Spleen (tissue), 11 donors: ENCODE results near the gene SEC22C. TPM values are rescaled to one million over a fixed set of nuclear protein-coding genes. Genes with fewer than 3 reads are reported as not detected.
"Not testable (repeated sequence)": the region's sequence is repeated elsewhere in the genome, so short reads cannot be mapped to it uniquely, and the experiment has no call there.

Experiments
- DNase-seq: peaks from one replicate; pipeline ENCODE4 v3.0.0-alpha.2; 2020
- H3K27ac ChIP-seq, 8 donors: fragments of 200-600 bp; sonication (generic) in 7 of 8; 1 replicate in 4 of 8; 2 replicates in 4 of 8; pipeline versions ENCODE4 v1.5.0 to v1.8.0; 2016 to 2021; ENCODE audit warnings: inconsistent platforms in 4 of 8, mild to moderate bottlenecking in 4 of 8, moderate library complexity in 1 of 8
- H3K27me3 ChIP-seq, 7 donors: fragments of 200-600 bp; sonication (generic) in 6 of 7; replicated peaks in 1 of 7; 1 replicate in 4 of 7; 2 replicates in 3 of 7; pipeline versions ENCODE4 v1.5.0 to v1.8.0; 2016 to 2021; ENCODE audit warnings: inconsistent platforms in 3 of 7, mild to moderate bottlenecking in 1 of 7
- H3K36me3 ChIP-seq, 6 donors: fragments of 200-600 bp; sonication (generic) in 5 of 6; 1 replicate in 4 of 6; 2 replicates in 2 of 6; pipeline versions ENCODE4 v1.5.0 to v1.8.0; 2016 to 2021; ENCODE audit warnings: inconsistent platforms in 2 of 6
- H3K4me1 ChIP-seq, 6 donors: fragments of 200-600 bp; sonication (generic) in 5 of 6; 1 replicate in 3 of 6; 2 replicates in 3 of 6; pipeline versions ENCODE4 v1.5.0 to v1.8.0; 2016 to 2021; ENCODE audit warnings: inconsistent platforms in 3 of 6
- H3K4me3 ChIP-seq, 8 donors: fragments of 200-600 bp; sonication (generic) in 7 of 8; 1 replicate in 4 of 8; 2 replicates in 4 of 8; pipeline versions ENCODE4 v1.5.0 to v1.8.0; 2016 to 2021; ENCODE audit warnings: inconsistent platforms in 4 of 8, mild to moderate bottlenecking in 4 of 8, moderate library complexity in 2 of 8
- H3K9me3 ChIP-seq, 8 donors: fragments of 200-600 bp; sonication (generic) in 7 of 8; 1 replicate in 4 of 8; 2 replicates in 4 of 8; pipeline versions ENCODE4 v1.5.0 to v1.8.0; 2016 to 2021; ENCODE audit warnings: inconsistent platforms in 4 of 8
- POLR2A ChIP-seq, 3 donors: fragments of 450-650 bp; IDR thresholded peaks; one replicate each; pipeline ENCODE4 v1.5.1; 2017; ENCODE audit warnings: antibody characterized with exemption in 3 of 3, mild to moderate bottlenecking in 1 of 3
- POLR2AphosphoS5 ChIP-seq, 3 donors: sonication (generic); formaldehyde crosslinking; IDR thresholded peaks; one replicate each; pipeline ENCODE4 v1.5.1; 2017; ENCODE audit warnings: antibody characterized with exemption in 3 of 3
- WGBS, 5 donors: extraction: QIAGEN DNeasy Blood & Tissue Kit in 3 of 5; methylation state at CpG; one replicate each; pipeline versions ENCODE4 v1.1.5 to v1.1.7; 2013 to 2018; 5-methylcytosine and 5-hydroxymethylcytosine counted together
- intact Hi-C: fragments of 100-400 bp; cut with DNase I; formaldehyde crosslinking; loops from one replicate; pipeline ENCODE4 v1.15.0; 2023; ENCODE audit warnings: low total_unique reads
- polyA plus RNA-seq, 3 donors: library from polyadenylated mRNA; stranded (reverse); fragments of 200-250 nt; gene quantifications; one replicate each; pipeline ENCODE4 v1.2.1, GENCODE V29; 2013
- total RNA-seq, 7 donors: library from RNA; depleted of rRNA in 3 of 7; stranded (reverse); fragments of >200 nt in 3 of 7; fragmentation: NEBNext Ultra II Directional in 4 of 7; extraction: Animal tissue kit (Norgen Biotek cat#: 25700) in 4 of 7; gene quantifications; one replicate each; pipeline versions ENCODE4 v1.1.0 to v1.2.1, GENCODE V29; 2016 to 2021
- TF ChIP-seq, protein P1 (sequence below), 11 experiments: fragments of 200-600 bp in 7 of 11; fragments of 450-650 bp in 4 of 11; sonication (generic) in 4 of 11; IDR thresholded peaks in 8 of 11; conservative IDR thresholded peaks in 3 of 11; 1 replicate in 7 of 11; 2 replicates in 4 of 11; pipeline versions ENCODE4 v1.4.0 to v1.8.0; 2016 to 2021; ENCODE audit warnings: antibody characterized with exemption in 11 of 11, inconsistent platforms in 4 of 11, mild to moderate bottlenecking in 1 of 11
- donor health status: healthy with polysubstance abuse.
- donor health status: DM: no; HTN: no; CAD: no; lungs with moderate emphysema.
- donor health status: DM: no; HTN: no; CAD: no.
- donor health status: Bipolar disorder and iron deficiency.
- donor health status: healthy.
- donor health status: DM: no; HTN: no; CAD: no.
- donor health status: DM: yes; HTN: yes; CAD: no.

SEC22C gene
- total and polyA plus RNA-seq, 10 donors = 13.5 to 58.2 (median 37.8) TPM

DNA sequence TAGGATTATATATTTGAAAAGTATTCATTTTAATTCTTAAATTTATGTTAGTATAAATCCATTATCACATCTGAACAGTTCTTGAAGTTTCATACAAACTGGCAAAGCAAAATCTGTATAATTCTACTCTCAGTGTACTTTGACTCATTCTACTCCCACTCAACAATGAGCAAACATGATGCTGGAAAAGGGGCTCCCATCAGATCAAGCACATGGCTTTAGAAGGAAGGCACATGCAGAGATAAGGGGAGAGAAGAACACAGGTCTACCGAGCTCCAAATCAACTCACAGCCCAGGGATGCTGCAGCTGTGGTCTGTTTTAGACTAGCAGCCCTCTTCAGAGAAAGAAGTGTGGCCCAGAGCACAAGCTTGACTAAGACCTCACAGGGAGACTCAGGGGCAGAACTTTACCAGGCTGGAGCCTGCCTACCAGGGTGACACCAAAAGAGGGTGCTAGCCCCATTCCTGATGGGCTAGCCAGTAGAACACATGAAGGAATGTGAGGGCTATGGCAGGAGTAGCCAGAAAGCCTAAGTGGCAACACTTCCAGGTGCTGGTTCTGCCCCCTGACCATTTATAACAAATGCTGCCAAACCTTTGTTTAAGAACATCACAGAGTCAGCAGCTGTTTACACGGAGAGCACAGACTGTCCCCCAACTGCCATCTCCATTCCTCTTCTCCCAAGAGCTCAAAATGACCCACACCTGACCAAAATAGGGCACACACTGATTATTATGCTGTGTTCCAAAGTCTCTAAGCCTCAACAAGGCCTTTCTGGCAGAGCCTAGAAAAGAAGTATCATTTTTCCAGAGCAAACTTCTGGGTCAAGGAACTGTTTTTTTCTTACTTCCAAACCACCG is 19.5 kb downstream of the SEC22C start:
- Histone ChIP-seq H3K4me1 (peaks cover 0 to 6% (median 0%) of the 10 kb centered on the region in 6 donors), H3K27me3 (no peaks in the 10 kb centered on the region), H3K4me3 (no peak overlapping the region), H3K36me3 (peaks cover 0 to 100% (median 76%) of the 10 kb centered on the region in 6 donors), H3K27ac (no peak overlapping the region), H3K9me3 (no peaks in the 10 kb centered on the region)
- no peak for DNase-seq
- no peak for TF ChIP-seq POLR2A (IDR thresholded peaks at IDR 0.05)
- no peak for TF ChIP-seq POLR2AphosphoS5 (IDR thresholded peaks at IDR 0.05)
- TF ChIP-seq, protein P1, sequence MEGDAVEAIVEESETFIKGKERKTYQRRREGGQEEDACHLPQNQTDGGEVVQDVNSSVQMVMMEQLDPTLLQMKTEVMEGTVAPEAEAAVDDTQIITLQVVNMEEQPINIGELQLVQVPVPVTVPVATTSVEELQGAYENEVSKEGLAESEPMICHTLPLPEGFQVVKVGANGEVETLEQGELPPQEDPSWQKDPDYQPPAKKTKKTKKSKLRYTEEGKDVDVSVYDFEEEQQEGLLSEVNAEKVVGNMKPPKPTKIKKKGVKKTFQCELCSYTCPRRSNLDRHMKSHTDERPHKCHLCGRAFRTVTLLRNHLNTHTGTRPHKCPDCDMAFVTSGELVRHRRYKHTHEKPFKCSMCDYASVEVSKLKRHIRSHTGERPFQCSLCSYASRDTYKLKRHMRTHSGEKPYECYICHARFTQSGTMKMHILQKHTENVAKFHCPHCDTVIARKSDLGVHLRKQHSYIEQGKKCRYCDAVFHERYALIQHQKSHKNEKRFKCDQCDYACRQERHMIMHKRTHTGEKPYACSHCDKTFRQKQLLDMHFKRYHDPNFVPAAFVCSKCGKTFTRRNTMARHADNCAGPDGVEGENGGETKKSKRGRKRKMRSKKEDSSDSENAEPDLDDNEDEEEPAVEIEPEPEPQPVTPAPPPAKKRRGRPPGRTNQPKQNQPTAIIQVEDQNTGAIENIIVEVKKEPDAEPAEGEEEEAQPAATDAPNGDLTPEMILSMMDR (IDR thresholded peaks at IDR 0.05 in 8 of 11, conservative IDR thresholded peaks at IDR 0.05 in 3 of 11) = no peak
- intact Hi-C loops = no loop called here
- WGBS, 5 donors = 82 to 91% (median 87%) methylated on average over 3 of the region's 3 CpGs

GRCh38 chr3:42557854-42558253 is 23.9 kb downstream of the SEC22C start:
- intact Hi-C loops = no loop called here
- H3K9me3 ChIP-seq = no peaks in the 10 kb centered on the region
- H3K4me3 ChIP-seq = no peak overlapping the region
- peaks cover 0 to 27% (median 5%) of the 10 kb centered on the region in 6 donors for H3K4me1 ChIP-seq
- peaks cover 2 to 100% (median 86%) of the 10 kb centered on the region in 6 donors for H3K36me3 ChIP-seq
- H3K27me3 ChIP-seq = no peaks in the 10 kb centered on the region
- TF ChIP-seq, protein P1 (IDR thresholded peaks at IDR 0.05 in 8 of 11, conservative IDR thresholded peaks at IDR 0.05 in 3 of 11) = peak in 3 of 11 experiments; percentile 14 to 37 (median 22)
- TF ChIP-seq POLR2A (IDR thresholded peaks at IDR 0.05) (no peak), POLR2AphosphoS5 (IDR thresholded peaks at IDR 0.05) (no peak)
- DNase-seq = no peak
- no peak overlapping the region for H3K27ac ChIP-seq

DNA sequence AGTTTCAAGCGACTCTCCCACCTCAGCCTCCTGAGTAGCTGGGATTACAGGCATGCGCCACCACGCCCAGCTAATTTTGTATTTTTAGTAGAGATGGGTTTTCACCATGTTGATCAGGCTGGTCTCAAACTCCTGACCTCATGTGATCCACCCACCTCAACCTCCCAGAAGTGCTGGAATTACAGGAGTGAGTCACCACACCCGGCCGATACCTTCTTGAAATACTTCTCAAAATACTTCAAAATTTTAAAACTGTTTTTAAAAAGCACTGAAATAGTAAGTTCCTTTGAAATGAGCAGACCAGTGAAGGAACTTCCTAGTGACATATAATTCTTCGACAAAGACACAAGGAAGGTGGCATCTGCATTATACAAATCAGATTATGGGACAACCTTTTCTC is 24.9 kb downstream of the SEC22C start:
- peaks cover 0 to 27% (median 5%) of the 10 kb centered on the region in 6 donors for H3K4me1 ChIP-seq
- intact Hi-C loops, H3K27me3 ChIP-seq, H3K4me3 ChIP-seq, DNase-seq, H3K9me3 ChIP-seq: not testable (repeated sequence)
- H3K27ac ChIP-seq = peak overlapping the region in 4 of 8 donors; percentile 53 to 84 (median 64)
- 90 to 97% (median 92%) methylated on average over 6 of the region's 6 CpGs for WGBS, 5 donors
- peaks cover 2 to 100% (median 83%) of the 10 kb centered on the region in 6 donors for H3K36me3 ChIP-seq

DNA sequence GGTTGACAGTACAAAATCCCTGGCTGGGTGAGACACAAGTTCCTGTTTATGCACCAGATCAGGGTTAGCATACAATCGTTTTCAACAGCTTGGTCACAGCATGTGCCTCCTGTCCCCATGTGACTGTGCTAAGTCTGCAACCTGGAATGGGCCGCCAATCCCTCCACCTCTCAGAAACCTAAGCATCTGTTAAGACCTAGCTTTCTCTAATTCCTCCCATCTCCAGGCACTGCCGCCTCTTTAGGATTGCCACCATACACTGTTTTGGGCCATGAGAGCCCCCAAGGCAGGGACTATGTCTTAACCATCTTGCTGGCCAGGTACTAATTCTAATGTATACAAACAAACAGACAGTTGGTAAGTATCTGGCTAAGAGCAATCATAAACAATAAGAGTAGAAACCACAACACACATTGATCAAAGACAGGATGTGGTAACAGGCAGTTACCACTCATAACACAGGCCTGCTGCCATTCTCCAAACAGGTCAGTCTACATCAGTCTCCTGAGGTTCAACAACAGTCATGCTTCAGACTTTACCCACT is 25.6 kb downstream of the SEC22C start:
- Histone ChIP-seq H3K36me3 (peaks cover 2 to 100% (median 82%) of the 10 kb centered on the region in 6 donors), H3K27me3 (no peaks in the 10 kb centered on the region), H3K4me3 (no peak overlapping the region), H3K4me1 (peaks cover 0 to 27% (median 5%) of the 10 kb centered on the region in 6 donors), H3K9me3 (no peaks in the 10 kb centered on the region), H3K27ac (peak overlapping the region in 6 of 8 donors; percentile 46 to 84 (median 60))
- TF ChIP-seq POLR2A (IDR thresholded peaks at IDR 0.05) (no peak), POLR2AphosphoS5 (IDR thresholded peaks at IDR 0.05) (peak in 1 of 3 donors; percentile 42)
- TF ChIP-seq, protein P1 (IDR thresholded peaks at IDR 0.05 in 8 of 11, conservative IDR thresholded peaks at IDR 0.05 in 3 of 11) = no peak
- intact Hi-C loops = no loop called here
- WGBS, 5 donors = 53 to 62% (median 58%) methylated on average over 3 of the region's 3 CpGs
- DNase-seq = no peak
